Fibroblast of mammary gland (primary cell): ENCODE results near the gene AMDHD2.
A peak's percentile ranks its signal among the peaks of the same experiment; 100 is the strongest.

Source experiments
- DNase-seq: peaks from one replicate; pipeline ENCODE4 v3.0.0-alpha.2; 2010; ENCODE audit warnings: low read depth
- H3K4me3 ChIP-seq: 2 replicates; pipeline ENCODE4 v1.5.1; 2011; ENCODE audit warnings: low read depth, mild to moderate bottlenecking, low read length, moderate library complexity; ENCODE audit not compliant: control insufficient read depth
- TF ChIP-seq, protein P1 (sequence below): conservative IDR thresholded peaks from 2 replicates; pipeline ENCODE4 v1.5.1; 2011; ENCODE audit warnings: low read depth, low read length, inconsistent platforms; ENCODE audit not compliant: control insufficient read depth, insufficient read depth

AMDHD2 gene

GRCh38 chr16:2513405-2514332 lies 6.5 kb upstream of the AMDHD2 start, which contains the start of gene ATP6V0C:
ATP6V0C (plus strand) TSS chr16:2513952; CDS start chr16:2514104, 152 bp downstream.
- H3K4me3 ChIP-seq = peak within 1 kb of the TSS; percentile 86
- TF ChIP-seq, protein P1, sequence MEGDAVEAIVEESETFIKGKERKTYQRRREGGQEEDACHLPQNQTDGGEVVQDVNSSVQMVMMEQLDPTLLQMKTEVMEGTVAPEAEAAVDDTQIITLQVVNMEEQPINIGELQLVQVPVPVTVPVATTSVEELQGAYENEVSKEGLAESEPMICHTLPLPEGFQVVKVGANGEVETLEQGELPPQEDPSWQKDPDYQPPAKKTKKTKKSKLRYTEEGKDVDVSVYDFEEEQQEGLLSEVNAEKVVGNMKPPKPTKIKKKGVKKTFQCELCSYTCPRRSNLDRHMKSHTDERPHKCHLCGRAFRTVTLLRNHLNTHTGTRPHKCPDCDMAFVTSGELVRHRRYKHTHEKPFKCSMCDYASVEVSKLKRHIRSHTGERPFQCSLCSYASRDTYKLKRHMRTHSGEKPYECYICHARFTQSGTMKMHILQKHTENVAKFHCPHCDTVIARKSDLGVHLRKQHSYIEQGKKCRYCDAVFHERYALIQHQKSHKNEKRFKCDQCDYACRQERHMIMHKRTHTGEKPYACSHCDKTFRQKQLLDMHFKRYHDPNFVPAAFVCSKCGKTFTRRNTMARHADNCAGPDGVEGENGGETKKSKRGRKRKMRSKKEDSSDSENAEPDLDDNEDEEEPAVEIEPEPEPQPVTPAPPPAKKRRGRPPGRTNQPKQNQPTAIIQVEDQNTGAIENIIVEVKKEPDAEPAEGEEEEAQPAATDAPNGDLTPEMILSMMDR = no peak
- DNase-seq = peak; percentile 77

DNA sequence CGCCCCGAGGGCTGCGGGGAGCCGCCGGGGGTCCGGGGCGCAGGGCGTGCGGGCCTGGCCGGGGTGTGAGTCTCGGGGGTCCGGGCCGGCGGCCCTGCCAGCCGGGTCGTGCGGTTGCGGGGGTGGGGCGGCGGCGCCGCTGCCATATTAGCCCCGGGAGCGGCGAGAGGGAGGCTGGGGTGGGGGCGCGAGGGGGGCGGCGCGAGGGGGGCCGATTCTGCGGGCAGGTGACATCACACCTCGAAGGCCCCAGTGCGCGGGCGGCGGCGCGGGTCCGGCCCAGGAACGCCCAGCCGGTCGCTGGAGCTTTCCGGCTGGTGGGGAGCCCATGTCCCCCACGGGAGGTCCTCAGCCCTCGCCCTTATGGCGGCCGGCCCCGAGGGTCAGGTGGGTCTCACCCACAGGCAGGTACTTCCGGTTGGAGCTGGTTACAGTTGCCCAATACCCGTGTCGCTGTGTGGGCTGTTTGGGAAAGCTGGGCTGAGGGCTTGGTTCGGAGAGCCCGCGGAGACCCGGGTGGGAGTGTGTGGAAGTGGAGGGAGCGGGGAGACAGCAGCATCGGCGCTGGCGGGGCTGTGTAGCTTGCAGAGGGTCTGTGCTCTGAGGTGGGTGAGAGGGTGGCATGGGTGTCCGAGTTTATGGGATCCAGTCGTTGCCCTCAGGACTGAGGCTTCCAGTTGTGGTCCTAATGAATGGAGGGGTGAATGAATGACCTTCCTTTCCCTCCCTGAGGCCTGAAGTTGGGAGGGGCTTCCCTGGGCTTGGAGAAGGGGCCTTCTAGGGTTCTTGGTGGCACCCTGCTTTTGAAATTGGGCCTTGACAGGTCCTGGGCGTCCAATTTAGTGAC lies 5.6 kb upstream of the AMDHD2 start:
- no peak for DNase-seq
- TF ChIP-seq, protein P1 = no peak
- peak overlapping the region; percentile 86 for H3K4me3 ChIP-seq

GRCh38 chr16:2515180-2515851 lies 4.9 kb upstream of the AMDHD2 start:
- no peak for DNase-seq
- TF ChIP-seq, protein P1 = no peak
- H3K4me3 ChIP-seq = peak overlapping the region; percentile 86

GRCh38 chr16:2516391-2517240 lies 3.6 kb upstream of the AMDHD2 start:
- no peak for DNase-seq
- TF ChIP-seq, protein P1 = no peak
- no peak overlapping the region for H3K4me3 ChIP-seq

GRCh38 chr16:2517954-2518605 lies 2.1 kb upstream of the AMDHD2 start:
- DNase-seq = no peak
- no peak overlapping the region for H3K4me3 ChIP-seq
- TF ChIP-seq, protein P1 = no peak
